Measurements from ENCODE around the gene CMIP. TPM values are rescaled to one million over a fixed set of nuclear protein-coding genes. Genes with fewer than 3 reads are reported as not detected.

CMIP gene
- total RNA-seq, 1 donor from 2014 or later = 163 TPM

DNA sequence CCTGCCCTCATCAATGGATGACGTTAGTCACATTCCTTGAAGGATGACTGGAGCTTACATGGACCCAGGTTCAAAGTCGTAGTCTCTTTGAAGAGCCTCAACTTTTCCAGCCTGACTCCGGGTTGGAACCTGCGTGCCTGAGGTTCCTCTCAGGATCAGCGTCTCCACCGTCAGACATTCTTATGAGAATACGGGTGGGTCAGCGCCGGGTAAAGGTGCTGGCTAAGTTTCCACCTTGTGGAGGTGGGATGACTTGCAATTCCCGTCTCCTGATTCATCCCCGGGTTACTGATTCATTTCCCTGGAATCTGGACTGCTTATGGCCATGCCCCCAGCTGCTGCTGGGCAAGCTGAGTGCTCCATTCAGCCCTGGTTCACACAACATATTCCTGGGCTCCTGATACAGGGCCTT, 38.9 kb upstream of the CMIP start:
- H3K36me3 Mint-ChIP-seq (ENCODE audit: unreplicated experiment) = no peaks in the 10 kb centered on the region
- peaks cover 6% of the 10 kb centered on the region for H3K4me1 Mint-ChIP-seq (ENCODE audit: low read depth, unreplicated experiment)
- TF ChIP-seq, protein P1, sequence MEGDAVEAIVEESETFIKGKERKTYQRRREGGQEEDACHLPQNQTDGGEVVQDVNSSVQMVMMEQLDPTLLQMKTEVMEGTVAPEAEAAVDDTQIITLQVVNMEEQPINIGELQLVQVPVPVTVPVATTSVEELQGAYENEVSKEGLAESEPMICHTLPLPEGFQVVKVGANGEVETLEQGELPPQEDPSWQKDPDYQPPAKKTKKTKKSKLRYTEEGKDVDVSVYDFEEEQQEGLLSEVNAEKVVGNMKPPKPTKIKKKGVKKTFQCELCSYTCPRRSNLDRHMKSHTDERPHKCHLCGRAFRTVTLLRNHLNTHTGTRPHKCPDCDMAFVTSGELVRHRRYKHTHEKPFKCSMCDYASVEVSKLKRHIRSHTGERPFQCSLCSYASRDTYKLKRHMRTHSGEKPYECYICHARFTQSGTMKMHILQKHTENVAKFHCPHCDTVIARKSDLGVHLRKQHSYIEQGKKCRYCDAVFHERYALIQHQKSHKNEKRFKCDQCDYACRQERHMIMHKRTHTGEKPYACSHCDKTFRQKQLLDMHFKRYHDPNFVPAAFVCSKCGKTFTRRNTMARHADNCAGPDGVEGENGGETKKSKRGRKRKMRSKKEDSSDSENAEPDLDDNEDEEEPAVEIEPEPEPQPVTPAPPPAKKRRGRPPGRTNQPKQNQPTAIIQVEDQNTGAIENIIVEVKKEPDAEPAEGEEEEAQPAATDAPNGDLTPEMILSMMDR (IDR thresholded peaks at IDR 0.05; ENCODE audit: partially characterized antibody, unreplicated experiment) = no peak
- H3K4me3 Mint-ChIP-seq (ENCODE audit: unreplicated experiment) = no peak overlapping the region
- no peaks in the 10 kb centered on the region for H3K27me3 Mint-ChIP-seq (ENCODE audit: unreplicated experiment)
- DNase-seq = no peak
- no peak overlapping the region for H3K27ac Mint-ChIP-seq (ENCODE audit: unreplicated experiment)
- H3K9me3 Mint-ChIP-seq (ENCODE audit: unreplicated experiment) = peaks cover 1% of the 10 kb centered on the region

DNA sequence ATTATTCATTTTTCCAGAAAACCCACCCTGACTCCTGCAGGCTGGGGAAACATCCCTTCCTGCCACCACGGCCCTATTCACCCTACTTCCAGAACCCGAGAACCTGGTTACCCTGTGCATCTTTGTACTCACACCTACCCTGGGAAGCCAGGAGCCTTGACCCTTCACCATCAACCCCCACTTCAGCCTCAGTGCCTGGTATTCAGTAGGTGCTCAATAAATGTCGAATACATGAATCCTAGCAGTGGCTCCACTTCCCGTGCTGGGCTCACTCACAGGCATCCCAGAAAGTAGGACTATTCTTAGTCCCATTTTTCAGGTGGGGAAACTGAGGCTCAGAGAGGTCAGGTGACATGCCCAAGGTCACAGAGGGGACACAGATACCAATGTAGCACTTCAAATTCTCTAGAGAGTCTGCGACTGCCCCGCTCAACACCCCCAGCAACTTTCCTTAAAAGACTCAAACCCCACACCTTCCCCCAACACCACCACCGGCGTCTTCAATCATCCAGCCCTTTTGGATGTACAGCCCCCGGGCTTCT, 36.1 kb upstream of the CMIP start:
- H3K4me1 Mint-ChIP-seq (ENCODE audit: low read depth, unreplicated experiment) = peaks cover 7% of the 10 kb centered on the region

DNA sequence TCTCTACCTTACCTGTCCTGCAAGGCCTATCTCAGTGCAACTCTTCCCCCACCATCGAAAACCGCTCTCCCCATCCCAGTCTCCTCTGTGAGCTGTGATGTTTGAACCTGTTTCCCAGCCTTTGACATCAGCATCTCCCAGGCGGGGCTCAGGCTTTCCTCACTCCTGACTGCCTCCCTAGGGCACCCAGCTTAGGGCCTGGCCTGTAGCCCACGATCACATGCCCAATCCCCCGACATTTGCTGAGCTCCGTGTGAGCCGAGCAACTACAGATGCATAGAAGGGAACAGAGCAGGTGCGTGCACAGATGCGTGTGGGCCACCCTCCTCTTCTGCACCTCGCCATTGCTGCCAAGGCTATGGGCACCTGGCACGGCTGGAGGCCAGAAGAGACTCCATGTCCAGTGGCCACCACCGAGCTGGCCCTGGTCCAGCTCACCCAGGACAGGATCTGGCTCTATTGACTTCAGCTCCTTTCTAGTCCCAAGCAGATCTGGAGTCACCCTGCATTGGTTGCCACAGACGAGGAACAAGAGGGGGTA, 35.5 kb upstream of the CMIP start:
- Mint-ChIP-seq H3K4me1 (ENCODE audit: low read depth, unreplicated experiment) (peaks cover 7% of the 10 kb centered on the region), H3K36me3 (ENCODE audit: unreplicated experiment) (no peaks in the 10 kb centered on the region), H3K27me3 (ENCODE audit: unreplicated experiment) (no peaks in the 10 kb centered on the region), H3K9me3 (ENCODE audit: unreplicated experiment) (peaks cover 1% of the 10 kb centered on the region), H3K27ac (ENCODE audit: unreplicated experiment) (no peak overlapping the region), H3K4me3 (ENCODE audit: unreplicated experiment) (no peak overlapping the region)
- no peak for DNase-seq
- TF ChIP-seq, protein P1 (IDR thresholded peaks at IDR 0.05; ENCODE audit: partially characterized antibody, unreplicated experiment) = no peak

More for the DNA sequence above, 36.1 kb upstream of the CMIP start:
- Mint-ChIP-seq H3K9me3 (ENCODE audit: unreplicated experiment) (peaks cover 1% of the 10 kb centered on the region), H3K27me3 (ENCODE audit: unreplicated experiment) (no peaks in the 10 kb centered on the region), H3K27ac (ENCODE audit: unreplicated experiment) (no peak overlapping the region), H3K4me3 (ENCODE audit: unreplicated experiment) (no peak overlapping the region), H3K36me3 (ENCODE audit: unreplicated experiment) (no peaks in the 10 kb centered on the region)
- DNase-seq = no peak
- TF ChIP-seq, protein P1 (IDR thresholded peaks at IDR 0.05; ENCODE audit: partially characterized antibody, unreplicated experiment) = no peak

DNA sequence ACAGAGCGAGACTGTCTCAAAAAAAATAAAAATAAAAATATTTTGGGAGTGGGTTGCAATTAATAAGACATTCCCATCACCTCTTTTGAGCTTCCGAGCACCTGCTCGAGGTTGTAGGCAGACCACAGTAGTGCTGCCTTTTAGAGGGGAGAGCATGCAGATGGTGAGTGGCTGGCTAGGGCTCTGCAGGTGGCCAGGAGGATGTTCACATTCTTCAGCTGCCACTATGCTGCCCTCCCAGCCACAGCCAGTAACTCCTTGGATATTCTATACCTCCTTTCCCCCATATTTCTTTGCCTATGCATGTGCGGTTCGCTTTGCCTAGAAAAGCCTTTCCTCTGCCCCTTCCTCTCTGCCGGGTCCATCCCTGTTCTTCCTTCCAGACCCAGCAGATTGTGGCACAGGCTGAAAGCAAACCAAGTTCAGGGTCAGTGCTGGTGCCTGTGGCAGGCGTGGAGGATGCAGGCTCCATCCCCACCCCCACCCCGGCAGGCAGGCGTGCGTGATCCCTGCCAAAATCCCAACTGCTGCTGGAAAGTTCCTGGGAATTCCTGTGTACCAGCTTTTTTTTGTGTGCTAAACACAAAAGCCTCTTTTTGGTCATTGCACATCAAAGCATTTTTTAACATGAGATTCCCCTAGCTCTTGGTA, 33.8 kb upstream of the CMIP start:
- H3K9me3 Mint-ChIP-seq (ENCODE audit: unreplicated experiment) = peaks cover 1% of the 10 kb centered on the region
- DNase-seq = no peak
- no peak overlapping the region for H3K4me3 Mint-ChIP-seq (ENCODE audit: unreplicated experiment)

More for the DNA sequence above, 33.8 kb upstream of the CMIP start:
- no peaks in the 10 kb centered on the region for H3K36me3 Mint-ChIP-seq (ENCODE audit: unreplicated experiment)
- no peaks in the 10 kb centered on the region for H3K27me3 Mint-ChIP-seq (ENCODE audit: unreplicated experiment)
- TF ChIP-seq, protein P1 (IDR thresholded peaks at IDR 0.05; ENCODE audit: partially characterized antibody, unreplicated experiment) = no peak
- H3K27ac Mint-ChIP-seq (ENCODE audit: unreplicated experiment) = no peak overlapping the region
- H3K4me1 Mint-ChIP-seq (ENCODE audit: low read depth, unreplicated experiment) = peaks cover 15% of the 10 kb centered on the region

All from glutamatergic neuron (in vitro differentiated cells).